Posterior vena cava (tissue), 2 donors: ENCODE data around the gene TRIM63. TPM values are rescaled to one million over a fixed set of nuclear protein-coding genes. Genes with fewer than 3 reads are reported as not detected.

Source experiments
- DNase-seq: peaks from one replicate; pipeline ENCODE4 v3.0.0-alpha.2; 2020; ENCODE audit warnings: low spot score
- intact Hi-C, 2 donors: fragments of 100-400 bp; cut with DNase I; formaldehyde crosslinking; loops; one replicate each; pipeline versions ENCODE4 v1.14.1 to v1.14.2; 2022 to 2023
- total RNA-seq, 2 donors: library from RNA; stranded (reverse); fragmentation: NEBNext Ultra II Directional; extraction: Animal tissue kit (Norgen Biotek cat#: 25700); gene quantifications; one replicate each; pipeline ENCODE4 v1.2.1, GENCODE V29; 2021
- donor health status: DM: yes; HTN: yes; CAD: no.
- donor health status: DM: yes; HTN: yes; CAD: no.

TRIM63 gene
- total RNA-seq, 2 donors from 2014 or later, result 0.29 to 1.2 TPM

- intact Hi-C loops, result no loop called here
- no peak for DNase-seq
Measured at GRCh38 chr1:26066160-26066559, 1.3 kb downstream of the TRIM63 start.

- intact Hi-C loops, result no loop called here
- DNase-seq, result no peak
Measured at GRCh38 chr1:26064553-26064952, 2.9 kb downstream of the TRIM63 start.

GRCh38 chr1:26060832-26061574 lies 6.4 kb downstream of the TRIM63 start:
- intact Hi-C loops, result no loop called here
- no peak for DNase-seq

- no peak for DNase-seq
- intact Hi-C loops, result no loop called here
Measured at GRCh38 chr1:26059906-26060305, 7.5 kb downstream of the TRIM63 start.

GRCh38 chr1:26058052-26058595 lies 9.3 kb downstream of the TRIM63 start:
- DNase-seq, result no peak
- intact Hi-C loops, result no loop called here

- DNase-seq, result no peak
- intact Hi-C loops, result no loop called here
Measured at GRCh38 chr1:26057189-26057588, 10.2 kb downstream of the TRIM63 start.

GRCh38 chr1:26055041-26055440 lies 12.4 kb downstream of the TRIM63 start:
- intact Hi-C loops, result no loop called here
- DNase-seq, result no peak

GRCh38 chr1:26053718-26054560 lies 13.5 kb downstream of the TRIM63 start:
- intact Hi-C loops, result no loop called here

GRCh38 chr1:26050248-26050640 lies 17.2 kb downstream of the TRIM63 start:
- no peak for DNase-seq
- intact Hi-C loops, result no loop called here

More at GRCh38 chr1:26053718-26054560, 13.5 kb downstream of the TRIM63 start:
- no peak for DNase-seq

- intact Hi-C loops, result no loop called here
- no peak for DNase-seq
Measured at GRCh38 chr1:26049531-26050247, 17.7 kb downstream of the TRIM63 start.

- no peak for DNase-seq
- intact Hi-C loops, result no loop called here
Measured at GRCh38 chr1:26047278-26047874, 20.1 kb downstream of the TRIM63 start.

GRCh38 chr1:26046246-26047095 lies 21.0 kb downstream of the TRIM63 start:
- intact Hi-C loops, result no loop called here
- DNase-seq, result no peak

GRCh38 chr1:26045722-26046245 lies 21.6 kb downstream of the TRIM63 start, which contains the start of gene SLC30A2:
TSS of gene SLC30A2 (minus strand) at chr1:26046118. CDS start at chr1:26045896, 222 bp downstream.
- intact Hi-C loops, result no loop called here
- DNase-seq, result no peak

GRCh38 chr1:26044971-26045721 lies 22.3 kb downstream of the TRIM63 start:
- no peak for DNase-seq

GRCh38 chr1:26044414-26044813 lies 23.0 kb downstream of the TRIM63 start:
- no peak for DNase-seq
- intact Hi-C loops, result no loop called here

More at GRCh38 chr1:26044971-26045721, 22.3 kb downstream of the TRIM63 start:
- intact Hi-C loops, result no loop called here

- no peak for DNase-seq
- intact Hi-C loops, result no loop called here
Measured at GRCh38 chr1:26043765-26044164, 23.7 kb downstream of the TRIM63 start.

GRCh38 chr1:26041978-26042377 lies 25.5 kb downstream of the TRIM63 start:
- intact Hi-C loops, result no loop called here
- DNase-seq, result no peak
